Ishikawa (cell line): ENCODE data around the gene GALK2.

Experiments
- CEBPB ChIP-seq: IDR thresholded peaks from 2 replicates; pipeline ENCODE4 v1.6.1; 2012
- EGR1 ChIP-seq: IDR thresholded peaks from 2 replicates; pipeline ENCODE4 v1.6.1; 2012
- MAX ChIP-seq: IDR thresholded peaks from 2 replicates; pipeline ENCODE4 v1.6.1; 2012
- RAD21 ChIP-seq: IDR thresholded peaks from 2 replicates; pipeline ENCODE4 v1.6.1; 2012; ENCODE audit warnings: low read depth
- TCF12 ChIP-seq: IDR thresholded peaks from 2 replicates; pipeline ENCODE4 v1.6.1; 2012; ENCODE audit warnings: low read depth
- TEAD4 ChIP-seq: IDR thresholded peaks from 2 replicates; pipeline ENCODE4 v1.6.1; 2012
- YY1 ChIP-seq: IDR thresholded peaks from 2 replicates; pipeline ENCODE4 v1.6.1; 2012; ENCODE audit warnings: low read depth

- TF ChIP-seq TEAD4 (no peak), YY1 (no peak), CEBPB (no peak), TCF12 (no peak), MAX (no peak), EGR1 (no peak), RAD21 (no peak)
These were observed 191.3 kb downstream of the GALK2 start for GRCh38 chr15:49361370-49361769.
